Omental fat pad (tissue), 4 donors: ENCODE measurements around the gene AMPD3. TPM values are rescaled to one million over a fixed set of nuclear protein-coding genes. Genes with fewer than 3 reads are reported as not detected.

Experiments used
- ATAC-seq: fragments of 150-250 bp; one replicate; pipeline ENCODE4 v1.9.1; 2016; ENCODE audit warnings: mild to moderate bottlenecking, moderate library complexity; ENCODE audit not compliant: low FRiP score
- DNase-seq: peaks from one replicate; pipeline ENCODE4 v3.0.0-alpha.2; 2019; ENCODE audit warnings: low spot score
- total RNA-seq, 4 donors: library from RNA; depleted of rRNA; stranded (reverse); fragments of >200 nt; gene quantifications; one replicate each; pipeline ENCODE4 v1.1.0, GENCODE V29; 2016
- TF ChIP-seq, protein P1 (sequence below), 3 donors: fragments of 450-650 bp; IDR thresholded peaks; one replicate each; pipeline ENCODE4 v1.5.1; 2016 to 2017; ENCODE audit warnings: antibody characterized with exemption in 3 of 3, mild to moderate bottlenecking in 3 of 3, moderate library complexity in 2 of 3

Gene AMPD3
- total RNA-seq, 4 donors from 2014 or later: 4.4 to 43.3 (median 9.9) TPM

DNA sequence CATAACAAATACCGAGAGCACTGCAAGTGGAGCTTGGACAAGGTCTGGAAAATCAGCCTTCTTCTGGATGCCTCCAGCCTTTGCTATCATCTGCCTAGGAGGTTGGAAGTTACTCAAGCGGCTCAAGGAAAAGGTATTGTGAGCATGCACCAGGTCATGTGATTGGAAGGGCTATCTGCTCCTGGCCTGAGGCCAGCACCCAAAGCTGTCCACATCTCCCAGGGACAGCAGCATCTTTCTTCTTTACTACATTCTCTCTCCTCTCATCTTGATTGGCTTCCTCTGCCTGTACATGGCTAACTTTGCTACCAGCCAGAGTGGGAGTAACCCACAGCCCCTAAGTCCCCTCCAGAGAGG is 44.2 kb upstream of the AMPD3 start:
- TF ChIP-seq, protein P1, sequence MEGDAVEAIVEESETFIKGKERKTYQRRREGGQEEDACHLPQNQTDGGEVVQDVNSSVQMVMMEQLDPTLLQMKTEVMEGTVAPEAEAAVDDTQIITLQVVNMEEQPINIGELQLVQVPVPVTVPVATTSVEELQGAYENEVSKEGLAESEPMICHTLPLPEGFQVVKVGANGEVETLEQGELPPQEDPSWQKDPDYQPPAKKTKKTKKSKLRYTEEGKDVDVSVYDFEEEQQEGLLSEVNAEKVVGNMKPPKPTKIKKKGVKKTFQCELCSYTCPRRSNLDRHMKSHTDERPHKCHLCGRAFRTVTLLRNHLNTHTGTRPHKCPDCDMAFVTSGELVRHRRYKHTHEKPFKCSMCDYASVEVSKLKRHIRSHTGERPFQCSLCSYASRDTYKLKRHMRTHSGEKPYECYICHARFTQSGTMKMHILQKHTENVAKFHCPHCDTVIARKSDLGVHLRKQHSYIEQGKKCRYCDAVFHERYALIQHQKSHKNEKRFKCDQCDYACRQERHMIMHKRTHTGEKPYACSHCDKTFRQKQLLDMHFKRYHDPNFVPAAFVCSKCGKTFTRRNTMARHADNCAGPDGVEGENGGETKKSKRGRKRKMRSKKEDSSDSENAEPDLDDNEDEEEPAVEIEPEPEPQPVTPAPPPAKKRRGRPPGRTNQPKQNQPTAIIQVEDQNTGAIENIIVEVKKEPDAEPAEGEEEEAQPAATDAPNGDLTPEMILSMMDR (IDR thresholded peaks at IDR 0.05): no peak
- ATAC-seq: no peak
- no peak for DNase-seq

DNA sequence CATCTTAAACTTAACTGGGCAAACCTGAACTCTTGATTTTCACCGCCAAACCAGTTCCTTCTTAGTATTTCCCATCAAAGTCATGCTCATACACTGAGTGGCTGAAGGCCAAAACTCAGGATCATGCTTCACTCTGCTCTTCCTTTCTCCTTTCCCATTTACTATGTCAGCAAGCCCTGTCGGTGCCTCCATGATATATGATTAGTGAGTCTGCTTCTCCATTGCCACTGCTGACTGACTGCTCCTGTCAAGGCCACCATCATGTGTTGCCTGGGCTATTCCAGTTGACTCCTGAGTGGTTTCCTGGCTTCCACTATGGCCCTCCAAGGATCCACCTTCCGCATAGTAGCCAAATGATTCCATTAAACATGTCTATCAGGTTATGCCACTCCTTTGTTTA is 42.8 kb upstream of the AMPD3 start:
- no peak for DNase-seq
- ATAC-seq: no peak
- TF ChIP-seq, protein P1 (IDR thresholded peaks at IDR 0.05): no peak

DNA sequence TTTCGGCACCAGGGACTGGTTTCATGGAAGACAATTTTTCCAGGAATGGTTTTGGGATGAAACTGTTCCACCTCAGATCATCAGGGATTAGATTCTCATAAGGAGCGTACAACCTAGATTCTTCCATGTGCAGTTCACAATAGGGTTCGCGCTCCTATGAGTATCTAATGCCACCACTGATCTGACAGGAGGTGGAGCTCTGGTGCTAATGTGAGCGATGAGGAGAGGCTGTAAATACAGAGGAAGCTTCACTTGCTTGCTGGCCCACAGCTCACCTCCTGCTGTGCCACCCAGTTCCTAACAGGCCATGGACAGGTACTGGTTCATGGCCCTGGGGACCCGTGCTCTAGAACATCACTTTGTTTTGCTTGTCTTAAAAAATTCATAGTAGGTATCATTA is 41.8 kb upstream of the AMPD3 start:
- ATAC-seq: no peak
- TF ChIP-seq, protein P1 (IDR thresholded peaks at IDR 0.05): no peak

DNA sequence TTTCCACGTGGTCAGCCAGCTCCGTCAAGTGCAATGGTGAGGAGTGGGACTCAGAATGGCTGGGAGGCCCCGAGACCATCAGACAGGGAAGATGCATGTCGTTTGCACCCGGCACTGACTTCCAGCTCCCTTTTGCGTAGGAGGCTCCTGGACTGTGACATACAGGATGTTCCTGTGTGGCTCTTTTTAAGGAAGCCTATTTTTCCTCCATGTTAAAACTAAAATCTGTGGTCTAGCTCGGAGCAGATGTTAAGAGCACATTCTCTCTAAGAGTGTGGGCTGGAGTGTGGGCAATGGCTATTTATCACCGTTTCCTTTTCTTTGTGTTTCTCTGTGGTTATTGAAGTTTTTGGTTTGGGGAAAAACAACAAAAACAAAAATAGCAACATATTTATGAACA is 40.9 kb upstream of the AMPD3 start:
- ATAC-seq (no peak), DNase-seq (no peak)
- TF ChIP-seq, protein P1 (IDR thresholded peaks at IDR 0.05): no peak

More for the DNA sequence above, 41.8 kb upstream of the AMPD3 start:
- DNase-seq: no peak

DNA sequence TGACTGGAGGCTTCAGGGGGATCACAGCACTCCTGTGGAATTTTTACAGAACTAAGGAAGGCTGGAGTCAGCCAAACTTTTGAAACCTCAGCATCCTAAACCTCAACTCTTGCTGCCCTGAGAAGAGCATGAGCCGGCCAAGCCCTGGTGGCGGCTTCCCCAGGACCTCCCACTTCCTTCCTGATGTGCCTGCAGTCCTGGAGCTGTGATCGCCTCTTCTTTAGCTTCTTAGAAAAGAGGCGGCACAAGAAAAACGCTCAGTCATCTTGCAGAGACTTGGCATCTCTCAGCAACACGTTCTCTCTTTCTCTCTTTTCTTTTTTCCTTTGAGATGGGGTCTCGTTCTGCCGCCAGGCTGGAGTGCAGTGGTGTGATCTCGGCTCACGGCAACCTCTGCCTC is 40.4 kb upstream of the AMPD3 start:
- DNase-seq (no peak), ATAC-seq (no peak)
- TF ChIP-seq, protein P1 (IDR thresholded peaks at IDR 0.05): no peak

DNA sequence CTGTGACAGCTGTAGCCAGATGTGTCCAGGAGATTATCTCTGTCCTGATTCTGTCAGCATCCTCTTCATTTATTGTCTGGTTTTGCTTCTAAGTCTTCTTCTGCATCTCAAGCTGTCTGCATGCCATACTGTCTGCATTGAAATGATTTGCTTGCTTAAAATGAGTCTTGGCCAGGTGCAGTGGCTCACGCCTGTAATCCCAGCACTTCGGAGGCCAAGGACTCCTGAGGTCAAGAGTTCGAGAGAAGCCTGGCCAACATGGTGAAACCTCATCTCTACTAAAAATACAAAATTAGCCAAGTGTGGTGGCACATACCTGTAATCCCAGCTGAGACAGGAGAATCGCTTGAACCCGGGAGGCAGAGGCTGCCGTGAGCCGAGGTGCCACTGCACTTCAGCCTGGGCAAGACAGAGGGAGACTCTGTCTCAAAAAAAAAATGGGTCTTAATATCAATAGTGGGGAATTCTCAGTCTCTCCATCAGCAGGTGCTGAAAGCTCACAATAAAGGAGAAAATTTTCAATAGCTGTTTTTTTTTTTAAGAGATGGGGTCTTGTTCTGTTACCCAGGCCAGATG is 39.2 kb upstream of the AMPD3 start:
- ATAC-seq (no peak), DNase-seq (no peak)
- TF ChIP-seq, protein P1 (IDR thresholded peaks at IDR 0.05): no peak

DNA sequence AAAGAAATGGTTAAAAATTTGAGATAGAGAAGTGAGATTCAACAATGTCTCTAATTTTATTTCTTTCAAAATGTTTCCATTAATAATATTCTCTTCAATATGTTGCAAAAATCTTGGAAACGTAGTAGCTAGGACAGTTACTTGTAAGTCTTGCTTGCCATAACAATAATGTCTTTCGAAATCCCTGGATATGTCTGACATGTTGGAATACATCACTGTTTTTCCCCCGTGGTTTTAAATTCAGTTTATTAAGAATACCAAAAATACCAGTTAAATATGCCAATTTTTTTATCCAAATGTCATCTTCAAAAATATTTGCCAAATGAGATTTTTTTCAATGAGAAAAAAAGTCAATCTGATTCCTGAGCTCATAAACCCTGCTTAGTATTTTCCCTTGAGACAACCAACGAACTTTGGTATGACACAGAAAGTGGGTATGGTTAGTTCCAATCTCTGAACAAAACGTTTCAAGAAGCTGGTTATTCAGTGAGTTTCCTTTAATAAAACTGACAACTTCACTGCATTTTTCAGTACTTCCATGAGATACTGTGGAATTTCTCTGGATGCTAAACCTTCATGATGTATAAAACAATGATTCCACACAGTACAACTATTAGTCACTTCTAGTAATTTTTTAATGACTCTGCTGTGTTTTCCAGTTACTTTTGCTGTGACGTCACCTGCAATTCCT is 36.7 kb upstream of the AMPD3 start:
- ATAC-seq: no peak
- no peak for DNase-seq

More for the DNA sequence above, 36.7 kb upstream of the AMPD3 start:
- TF ChIP-seq, protein P1 (IDR thresholded peaks at IDR 0.05): no peak
